Right lobe of liver (tissue), 4 donors: ENCODE results near the gene CLSTN3.

ENCODE experiments used
- POLR2A ChIP-seq: fragments of 450-650 bp; IDR thresholded peaks from one replicate; pipeline ENCODE4 v1.6.1; 2017; ENCODE audit warnings: antibody characterized with exemption, mild to moderate bottlenecking
- TF ChIP-seq, protein P1 (sequence below), 4 donors: fragments of 200-600 bp in 3 of 4; fragments of 450-650 bp in 1 of 4; IDR thresholded peaks; one replicate each; pipeline versions ENCODE4 v1.5.1 to v1.8.0; 2016 to 2022; ENCODE audit warnings: antibody characterized with exemption in 4 of 4, mild to moderate bottlenecking in 2 of 4
- donor health status: DM: no; HTN: no; CAD: no.
- donor health status: DM: no; HTN: no; CAD: no.
- donor health status: DM: no; HTN: yes; CAD: no.

DNA sequence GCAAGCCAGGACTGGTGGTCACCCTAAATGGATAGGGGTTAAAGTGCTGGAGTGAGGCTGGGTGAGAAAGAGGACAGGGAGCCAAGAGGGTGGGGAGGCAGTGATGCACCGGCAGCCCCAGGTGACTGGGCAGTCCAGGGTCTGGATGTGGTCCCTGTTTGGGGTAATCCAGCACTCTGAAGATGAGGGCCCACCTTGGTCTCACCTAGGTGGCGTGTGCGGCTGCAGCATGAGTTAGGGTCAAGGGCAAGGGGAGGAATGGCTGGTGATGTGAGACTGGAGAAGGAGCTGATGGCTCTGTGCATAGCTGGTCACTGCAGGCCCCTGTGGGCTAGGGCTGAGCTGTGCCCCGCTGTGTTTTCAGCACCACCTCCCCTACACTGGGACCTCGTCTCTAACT lies 19.5 kb upstream of the CLSTN3 start:
- TF ChIP-seq, protein P1, sequence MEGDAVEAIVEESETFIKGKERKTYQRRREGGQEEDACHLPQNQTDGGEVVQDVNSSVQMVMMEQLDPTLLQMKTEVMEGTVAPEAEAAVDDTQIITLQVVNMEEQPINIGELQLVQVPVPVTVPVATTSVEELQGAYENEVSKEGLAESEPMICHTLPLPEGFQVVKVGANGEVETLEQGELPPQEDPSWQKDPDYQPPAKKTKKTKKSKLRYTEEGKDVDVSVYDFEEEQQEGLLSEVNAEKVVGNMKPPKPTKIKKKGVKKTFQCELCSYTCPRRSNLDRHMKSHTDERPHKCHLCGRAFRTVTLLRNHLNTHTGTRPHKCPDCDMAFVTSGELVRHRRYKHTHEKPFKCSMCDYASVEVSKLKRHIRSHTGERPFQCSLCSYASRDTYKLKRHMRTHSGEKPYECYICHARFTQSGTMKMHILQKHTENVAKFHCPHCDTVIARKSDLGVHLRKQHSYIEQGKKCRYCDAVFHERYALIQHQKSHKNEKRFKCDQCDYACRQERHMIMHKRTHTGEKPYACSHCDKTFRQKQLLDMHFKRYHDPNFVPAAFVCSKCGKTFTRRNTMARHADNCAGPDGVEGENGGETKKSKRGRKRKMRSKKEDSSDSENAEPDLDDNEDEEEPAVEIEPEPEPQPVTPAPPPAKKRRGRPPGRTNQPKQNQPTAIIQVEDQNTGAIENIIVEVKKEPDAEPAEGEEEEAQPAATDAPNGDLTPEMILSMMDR (IDR thresholded peaks at IDR 0.05) = no peak
- no peak for TF ChIP-seq POLR2A
